ENCODE results near the gene IFNGR2. TPM values are rescaled to one million over a fixed set of nuclear protein-coding genes. Genes with fewer than 3 reads are reported as not detected.

The IFNGR2 gene
- total and polyA plus RNA-seq, 2 of the 8 experiments (the other 6 are each of a cell fraction or from before 2014, with no cell fraction given) = 36.0 to 46.4 TPM

DNA sequence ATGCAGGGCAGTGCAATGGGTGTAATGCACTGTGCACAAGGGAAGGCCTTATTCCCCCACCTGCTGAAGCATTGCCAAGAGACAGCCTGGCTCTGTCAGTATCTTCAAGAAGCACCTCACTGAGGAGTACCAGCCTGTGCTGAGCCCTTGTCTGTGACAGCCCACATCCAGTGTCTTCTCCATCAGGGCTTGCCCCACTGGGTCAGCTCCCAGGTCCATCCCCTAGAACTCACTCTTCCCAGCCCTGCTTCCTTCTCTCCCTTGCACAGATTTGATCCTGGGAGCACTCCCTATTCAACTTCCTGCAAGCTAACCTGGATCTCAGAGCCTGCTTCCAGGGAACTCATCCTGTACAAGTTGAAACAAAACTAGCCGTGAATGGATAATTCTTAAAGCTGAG is 33.6 kb upstream of the IFNGR2 start (continued):
- TF ChIP-seq BCL11A (IDR thresholded peaks at IDR 0.05; ENCODE audit: low read depth in 2 of 2, low read length in 2 of 2) (no peak), SUZ12 (IDR thresholded peaks at IDR 0.05; ENCODE audit: low read length) (no peak), POU5F1 (IDR thresholded peaks at IDR 0.05; ENCODE audit: low read depth, low read length) (no peak), GTF2F1 (IDR thresholded peaks at IDR 0.05; ENCODE audit: borderline replicate concordance, low read depth, low read length) (no peak), TAF1 (IDR thresholded peaks at IDR 0.05; ENCODE audit: low read depth, low read length) (no peak)
- TF ChIP-seq, protein P1, sequence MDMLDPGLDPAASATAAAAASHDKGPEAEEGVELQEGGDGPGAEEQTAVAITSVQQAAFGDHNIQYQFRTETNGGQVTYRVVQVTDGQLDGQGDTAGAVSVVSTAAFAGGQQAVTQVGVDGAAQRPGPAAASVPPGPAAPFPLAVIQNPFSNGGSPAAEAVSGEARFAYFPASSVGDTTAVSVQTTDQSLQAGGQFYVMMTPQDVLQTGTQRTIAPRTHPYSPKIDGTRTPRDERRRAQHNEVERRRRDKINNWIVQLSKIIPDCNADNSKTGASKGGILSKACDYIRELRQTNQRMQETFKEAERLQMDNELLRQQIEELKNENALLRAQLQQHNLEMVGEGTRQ (IDR thresholded peaks at IDR 0.05; ENCODE audit: low read length) = no peak
- TF ChIP-seq, protein P2, sequence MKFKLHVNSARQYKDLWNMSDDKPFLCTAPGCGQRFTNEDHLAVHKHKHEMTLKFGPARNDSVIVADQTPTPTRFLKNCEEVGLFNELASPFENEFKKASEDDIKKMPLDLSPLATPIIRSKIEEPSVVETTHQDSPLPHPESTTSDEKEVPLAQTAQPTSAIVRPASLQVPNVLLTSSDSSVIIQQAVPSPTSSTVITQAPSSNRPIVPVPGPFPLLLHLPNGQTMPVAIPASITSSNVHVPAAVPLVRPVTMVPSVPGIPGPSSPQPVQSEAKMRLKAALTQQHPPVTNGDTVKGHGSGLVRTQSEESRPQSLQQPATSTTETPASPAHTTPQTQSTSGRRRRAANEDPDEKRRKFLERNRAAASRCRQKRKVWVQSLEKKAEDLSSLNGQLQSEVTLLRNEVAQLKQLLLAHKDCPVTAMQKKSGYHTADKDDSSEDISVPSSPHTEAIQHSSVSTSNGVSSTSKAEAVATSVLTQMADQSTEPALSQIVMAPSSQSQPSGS (IDR thresholded peaks at IDR 0.05; ENCODE audit: low read length) = no peak
